KOPT-K1 (cell line): ENCODE measurements around the gene VPS13D.

Experiments
- H3K27ac ChIP-seq: fragments of 200-600 bp; sonication (generic); 2 replicates; pipeline ENCODE4 v1.5.1; 2016; ENCODE audit warnings: antibody characterized with exemption, mild to moderate bottlenecking, low read depth, low read length; ENCODE audit not compliant: poor library complexity, severe bottlenecking
- H3K36me3 ChIP-seq: fragments of 200-600 bp; sonication (generic); 2 replicates; pipeline ENCODE4 v1.5.1; 2017; ENCODE audit warnings: antibody characterized with exemption, mild to moderate bottlenecking, low read length, moderate library complexity; ENCODE audit not compliant: insufficient read depth
- H3K9me3 ChIP-seq: fragments of 200-600 bp; sonication (generic); 2 replicates; pipeline ENCODE4 v1.5.1; 2017; ENCODE audit warnings: antibody characterized with exemption, low read length, mild to moderate bottlenecking; ENCODE audit not compliant: insufficient read depth, poor library complexity, severe bottlenecking

The VPS13D gene

DNA sequence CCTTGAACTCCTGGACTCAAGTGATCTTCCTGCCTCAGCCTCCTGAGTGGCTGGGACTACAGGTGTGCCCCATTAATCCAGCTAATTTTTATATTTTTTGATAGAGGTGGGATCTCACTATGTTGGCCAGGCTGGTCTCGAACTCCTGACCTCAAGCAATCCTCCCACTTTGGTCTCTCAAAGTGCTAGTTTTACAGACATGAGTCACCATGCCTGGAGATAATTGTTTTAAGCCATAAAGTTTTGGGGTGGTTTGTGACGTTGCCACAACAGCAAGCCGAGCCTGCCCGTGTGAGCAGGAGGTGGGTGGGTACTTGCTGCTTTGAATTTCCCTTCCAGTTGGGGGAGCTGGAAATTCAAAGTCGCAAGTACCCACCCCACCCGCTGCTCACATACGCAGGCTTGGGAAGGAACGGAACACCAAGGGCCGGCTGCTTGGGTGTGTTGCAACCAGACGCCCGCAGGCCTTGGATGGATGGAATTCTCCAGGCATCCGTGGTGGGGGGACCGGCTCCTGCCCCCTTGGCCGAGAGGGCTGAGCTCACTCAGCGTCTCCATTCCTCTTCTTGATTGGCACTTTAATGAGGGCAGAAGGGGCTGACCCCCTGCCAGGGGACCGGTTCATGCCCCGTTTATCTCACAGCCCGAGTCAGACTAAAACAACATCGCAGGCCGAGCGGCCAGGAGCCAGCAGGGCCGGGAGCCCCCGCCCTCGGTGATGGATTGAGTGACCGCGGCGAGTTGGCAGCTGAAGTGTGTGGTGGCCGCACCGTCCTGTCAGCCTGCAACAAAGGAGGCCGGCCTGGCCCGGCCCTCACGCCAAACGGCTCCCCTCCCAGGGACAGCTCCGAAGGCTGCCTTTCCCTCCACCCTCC is 310.1 kb downstream of the VPS13D start:
- Histone ChIP-seq H3K36me3 (no peaks in the 10 kb centered on the region), H3K9me3 (peaks cover 8% of the 10 kb centered on the region), H3K27ac (no peak overlapping the region)

- Histone ChIP-seq H3K27ac (no peak overlapping the region), H3K9me3 (peaks cover 8% of the 10 kb centered on the region), H3K36me3 (no peaks in the 10 kb centered on the region)
Observed at GRCh38 chr1:12540580-12541273, 310.9 kb downstream of the VPS13D start.

GRCh38 chr1:12541274-12542137 is 311.7 kb downstream of the VPS13D start:
- H3K9me3 ChIP-seq, result peaks cover 2% of the 10 kb centered on the region
- H3K27ac ChIP-seq, result no peak overlapping the region
- H3K36me3 ChIP-seq, result no peaks in the 10 kb centered on the region

DNA sequence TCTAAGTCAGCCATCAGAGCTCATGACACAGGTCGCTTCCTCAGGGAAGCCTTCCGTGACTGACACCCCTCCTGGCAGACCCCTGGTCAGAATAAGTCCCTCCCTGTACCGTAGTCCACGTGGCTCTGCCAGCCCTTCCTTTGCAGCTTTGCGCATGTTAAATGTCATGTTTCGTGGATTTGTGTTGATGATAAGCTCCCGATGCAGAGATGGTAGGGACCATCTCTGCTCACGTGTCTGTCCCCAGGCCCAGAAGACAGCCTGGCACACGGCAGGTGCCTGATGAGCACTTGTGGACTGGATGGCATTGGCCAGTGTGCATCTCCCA is 312.3 kb downstream of the VPS13D start:
- H3K9me3 ChIP-seq, result no peaks in the 10 kb centered on the region
- H3K27ac ChIP-seq, result no peak overlapping the region
- no peaks in the 10 kb centered on the region for H3K36me3 ChIP-seq

DNA sequence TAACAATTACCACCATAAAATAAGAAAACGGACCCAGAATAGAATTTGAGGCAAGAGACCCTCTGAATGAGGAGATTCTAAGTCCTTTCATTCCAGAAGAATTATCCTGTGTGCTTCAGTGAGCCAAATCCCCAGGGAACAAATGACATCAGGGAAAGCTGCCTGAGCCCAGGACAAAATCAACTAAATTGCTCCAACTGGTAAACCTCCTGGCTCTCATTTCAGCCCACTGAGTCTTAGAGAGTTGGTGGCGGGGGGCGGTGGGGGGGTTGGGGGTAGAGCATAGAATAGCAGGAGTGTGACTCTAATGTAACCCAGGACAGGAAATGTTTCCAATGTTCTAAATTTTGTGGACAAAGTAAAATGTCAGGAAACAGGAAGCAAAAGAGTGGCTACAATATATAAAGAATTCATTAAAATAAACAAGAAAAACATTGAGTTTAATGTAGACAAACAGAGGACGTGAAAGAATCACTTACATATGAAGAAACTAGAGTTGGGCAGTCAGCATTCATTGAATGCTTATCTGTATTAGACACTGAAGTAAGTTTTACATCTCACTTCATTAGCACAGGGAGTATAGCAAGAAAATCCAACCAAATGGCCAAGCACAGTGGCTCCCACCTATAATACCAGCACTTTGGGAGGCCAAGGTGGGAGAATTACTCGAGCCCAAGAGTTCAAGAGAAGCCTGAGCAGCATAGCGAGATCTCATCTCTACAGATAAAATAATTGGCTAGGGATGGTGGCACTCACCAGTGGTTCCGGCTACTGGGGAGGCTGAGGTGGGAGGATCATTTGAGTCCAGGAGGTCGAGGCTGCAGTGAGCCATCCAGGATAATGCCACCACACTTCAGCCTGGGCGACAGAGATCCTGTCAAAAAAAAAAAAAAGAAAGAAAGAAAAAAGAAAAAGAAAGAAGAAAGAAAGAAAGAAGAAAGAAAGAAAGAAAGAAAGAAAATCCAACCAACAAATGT is 313.1 kb downstream of the VPS13D start:
- H3K9me3 ChIP-seq, result no peaks in the 10 kb centered on the region
- no peak overlapping the region for H3K27ac ChIP-seq
- H3K36me3 ChIP-seq, result no peaks in the 10 kb centered on the region

DNA sequence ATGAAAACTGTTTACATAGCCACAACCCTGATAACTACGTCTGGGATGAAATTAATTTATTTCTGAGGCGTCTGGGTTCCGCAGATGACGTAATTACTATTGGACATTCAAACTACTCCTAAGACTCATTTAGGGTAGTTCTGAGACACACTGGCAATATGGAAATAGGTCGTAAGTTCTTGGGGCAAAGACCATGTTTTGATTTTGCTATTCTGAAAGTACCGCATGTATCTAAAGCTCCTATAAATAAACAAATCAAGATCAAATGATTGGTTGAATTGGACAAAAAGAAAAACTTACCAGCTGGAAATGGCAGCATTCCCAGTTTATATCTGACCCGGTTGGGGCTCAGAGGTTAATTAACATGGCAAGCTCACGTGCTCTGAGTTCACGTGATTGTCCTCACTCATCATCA is 313.9 kb downstream of the VPS13D start:
- Histone ChIP-seq H3K36me3 (no peaks in the 10 kb centered on the region), H3K27ac (no peak overlapping the region), H3K9me3 (no peaks in the 10 kb centered on the region)

- Histone ChIP-seq H3K9me3 (no peaks in the 10 kb centered on the region), H3K36me3 (no peaks in the 10 kb centered on the region), H3K27ac (no peak overlapping the region)
Observed at GRCh38 chr1:12544357-12544756, 314.5 kb downstream of the VPS13D start.

GRCh38 chr1:12544992-12545391 is 315.2 kb downstream of the VPS13D start:
- Histone ChIP-seq H3K9me3 (no peaks in the 10 kb centered on the region), H3K27ac (no peak overlapping the region), H3K36me3 (no peaks in the 10 kb centered on the region)

GRCh38 chr1:12546771-12547585 is 317.1 kb downstream of the VPS13D start:
- Histone ChIP-seq H3K9me3 (no peaks in the 10 kb centered on the region), H3K27ac (no peak overlapping the region), H3K36me3 (no peaks in the 10 kb centered on the region)

GRCh38 chr1:12547586-12548225 is 317.9 kb downstream of the VPS13D start:
- Histone ChIP-seq H3K36me3 (no peaks in the 10 kb centered on the region), H3K27ac (no peak overlapping the region)

GRCh38 chr1:12548279-12548972 is 318.6 kb downstream of the VPS13D start:
- Histone ChIP-seq H3K36me3 (no peaks in the 10 kb centered on the region), H3K27ac (no peak overlapping the region)

More at GRCh38 chr1:12547586-12548225, 317.9 kb downstream of the VPS13D start:
- no peaks in the 10 kb centered on the region for H3K9me3 ChIP-seq

GRCh38 chr1:12548973-12549459 is 319.2 kb downstream of the VPS13D start:
- Histone ChIP-seq H3K9me3 (no peaks in the 10 kb centered on the region), H3K36me3 (no peaks in the 10 kb centered on the region), H3K27ac (no peak overlapping the region)

More at GRCh38 chr1:12548279-12548972, 318.6 kb downstream of the VPS13D start:
- no peaks in the 10 kb centered on the region for H3K9me3 ChIP-seq
